GM12878 (cell line): ENCODE measurements around the gene ADD2. TPM values are rescaled to one million over a fixed set of nuclear protein-coding genes. Genes with fewer than 3 reads are reported as not detected.

Experiments used
- ATAC-seq: fragments of 200-7000 bp; cut with Tn5 transposase; 3 replicates; pipeline ENCODE4 v1.9.1; 2020; ENCODE audit warnings: mild to moderate bottlenecking, moderate library complexity
- BruUV-seq: library from RNA; stranded (reverse); fragments of 400-500 nt; replicated peaks from 2 replicates; lab custom pipeline; 2021; lab: Mats Ljungman, UMichigan
- CTCF ChIA-PET: fragments of 300-600 bp; sonication (Branson Sonifier 250); formaldehyde crosslinking; extraction: SDS; loops from one replicate; lab custom pipeline; 2021; ENCODE audit warnings: inconsistent platforms; lab: Yijun Ruan, JAX
- POLR2A ChIA-PET: fragments of 350-600 bp; formaldehyde crosslinking; extraction: SDS; loops from one replicate; lab custom pipeline; 2021; ENCODE audit warnings: inconsistent platforms; lab: Charles Lee
- RAD21 ChIA-PET: fragments of 300-600 bp; sonication (Branson Sonifier 250); formaldehyde crosslinking; loops from one replicate; lab custom pipeline; 2023; ENCODE audit warnings: antibody characterized with exemption; ENCODE audit not compliant: unreplicated experiment; lab: Charles Lee
- SMC1A ChIA-PET: fragments of 300-600 bp; sonication (Branson Sonifier 250); formaldehyde crosslinking; loops from one replicate; lab custom pipeline; 2023; ENCODE audit not compliant: unreplicated experiment, uncharacterized antibody; lab: Charles Lee
- DNase-seq: peaks from one replicate; pipeline ENCODE4 v3.0.0-alpha.2; 2011; ENCODE audit warnings: low read depth, low spot score
- FAIRE-seq: peaks from 3 replicates; lab custom pipeline; 2011; peaks lifted over from hg19 to GRCh38; lab: Jason Lieb, UNC
- H2AFZ ChIP-seq: 2 replicates; pipeline ENCODE4 v1.6.0; 2011; ENCODE audit warnings: low read depth, low read length, control low read depth; ENCODE audit not compliant: control insufficient read depth
- H3K27ac ChIP-seq: 2 replicates; pipeline ENCODE4 v1.5.1; 2011; ENCODE audit warnings: control low read depth; ENCODE audit not compliant: control insufficient read depth, insufficient read depth
- H3K27me3 ChIP-seq, 2 experiments: replicated peaks in 1 of 2; 2 replicates each; pipeline versions ENCODE4 v1.6.0 to v1.6.1; 2011; ENCODE audit warnings: low read length in 1 of 2; ENCODE audit not compliant: control insufficient read depth in 2 of 2, insufficient read depth in 2 of 2
- H3K36me3 ChIP-seq, 2 experiments: 2 replicates each; pipeline ENCODE4 v1.5.1; 2011; ENCODE audit warnings: low read length in 1 of 2; ENCODE audit not compliant: control insufficient read depth in 2 of 2, insufficient read depth in 2 of 2
- H3K4me1 ChIP-seq: 2 replicates; pipeline ENCODE4 v1.6.1; 2011; ENCODE audit warnings: mild to moderate bottlenecking, low read length, moderate library complexity, mixed read lengths; ENCODE audit not compliant: control insufficient read depth, insufficient read depth
- H3K4me2 ChIP-seq: 2 replicates; pipeline ENCODE4 v1.6.0; 2011; ENCODE audit warnings: control low read depth; ENCODE audit not compliant: control insufficient read depth, insufficient read depth
- H3K4me3 ChIP-seq: fragments of 200-600 bp; sonication (generic); 2 replicates; pipeline ENCODE4 v1.5.1; 2016
- H3K79me2 ChIP-seq: 2 replicates; pipeline ENCODE4 v1.6.0; 2011; ENCODE audit warnings: low read length; ENCODE audit not compliant: control insufficient read depth, insufficient read depth
- H3K9ac ChIP-seq: 2 replicates; pipeline ENCODE4 v1.8.0; 2011; ENCODE audit warnings: low read length, control low read depth, mixed read lengths; ENCODE audit not compliant: control insufficient read depth, insufficient read depth
- H3K9me3 ChIP-seq: replicated peaks from 3 replicates; pipeline ENCODE4 v1.5.1; 2011; ENCODE audit warnings: mild to moderate bottlenecking, low read length; ENCODE audit not compliant: control insufficient read depth, insufficient read depth
- H4K20me1 ChIP-seq: 2 replicates; pipeline ENCODE4 v1.6.0; 2011; ENCODE audit not compliant: control insufficient read depth, insufficient read depth
- ATF3 ChIP-seq: IDR thresholded peaks from 2 replicates; pipeline ENCODE4 v1.6.1; 2011; ENCODE audit warnings: low read depth, mild to moderate bottlenecking, low read length, moderate library complexity, borderline replicate concordance; ENCODE audit errors: extremely low read depth
- CBX5 ChIP-seq: sonication (generic); IDR thresholded peaks from 2 replicates; pipeline ENCODE4 v1.6.1; 2016; ENCODE audit warnings: low read depth, moderate library complexity, mild to moderate bottlenecking, inconsistent platforms
- CHD1 ChIP-seq: IDR thresholded peaks from 2 replicates; pipeline ENCODE4 v1.6.1; 2012; ENCODE audit warnings: low read depth, low read length, improper control_type of control experiment
- CHD2 ChIP-seq: IDR thresholded peaks from 2 replicates; pipeline ENCODE4 v1.6.1; 2011; ENCODE audit warnings: low read depth, low read length, improper control_type of control experiment, borderline replicate concordance
- IRF4 ChIP-seq: IDR thresholded peaks from 2 replicates; pipeline ENCODE4 v1.6.1; 2011; ENCODE audit warnings: low read depth, low read length
- MEF2A ChIP-seq: IDR thresholded peaks from 2 replicates; pipeline ENCODE4 v1.6.1; 2011; ENCODE audit warnings: low read depth, mild to moderate bottlenecking, low read length, moderate library complexity; ENCODE audit not compliant: insufficient read depth
- MTA3 ChIP-seq: IDR thresholded peaks from 2 replicates; pipeline ENCODE4 v1.6.1; 2012; ENCODE audit warnings: low read length, inconsistent platforms, borderline replicate concordance
- PML ChIP-seq: IDR thresholded peaks from 2 replicates; pipeline ENCODE4 v1.6.1; 2012; ENCODE audit warnings: low read length, inconsistent platforms
- RAD51 ChIP-seq: fragments of 450-650 bp; IDR thresholded peaks from 2 replicates; pipeline ENCODE4 v1.6.1; 2016; ENCODE audit warnings: moderate library complexity, mild to moderate bottlenecking, inconsistent platforms
- RB1 ChIP-seq: fragments of 450-650 bp; formaldehyde crosslinking; IDR thresholded peaks from 2 replicates; pipeline ENCODE4 v1.6.1; 2017; ENCODE audit warnings: mild to moderate bottlenecking, borderline replicate concordance
- RUNX3 ChIP-seq: IDR thresholded peaks from 2 replicates; pipeline ENCODE4 v1.6.1; 2012; ENCODE audit warnings: low read length, inconsistent platforms
- TCF12 ChIP-seq: IDR thresholded peaks from 2 replicates; pipeline ENCODE4 v1.6.1; 2011; ENCODE audit warnings: low read depth, mild to moderate bottlenecking, low read length
- WGBS: methylation state at CpG from one replicate; pipeline ENCODE4 v1.1.6; 2016; ENCODE audit warnings: low lambda C conversion rate; ENCODE audit not compliant: insufficient replicate concordance, insufficient coverage; ENCODE audit errors: missing lambda C conversion rate; 5-methylcytosine and 5-hydroxymethylcytosine counted together
- in situ Hi-C: fragments of 300-500 bp; cut with MboI; formaldehyde crosslinking; loops from 9 replicates; pipeline ENCODE4 v1.14.3; 2018; ENCODE audit warnings: mixed read lengths
- intact Hi-C: fragments of 100-400 bp; cut with micrococcal nuclease; formaldehyde crosslinking; loops from one replicate; pipeline ENCODE4 v1.14.2; 2022; ENCODE audit not compliant: unreplicated experiment
- polyA plus RNA-seq, 11 experiments: library from polyadenylated mRNA; depleted of rRNA in 4 of 11; unstranded in 6 of 11; stranded (reverse) in 5 of 11; fragments of >200 nt; fragmentation: Nextera tagmentation in 4 of 11; fragmentation: Illumina TruSeq in 1 of 11; extraction: Ambion mirVana in 4 of 11; extraction: Trizol in 1 of 11; gene quantifications; 1 replicate in 1 of 11; 2 replicates in 10 of 11; pipeline versions ENCODE4 v1.2.1 to v1.2.3, GENCODE V29; 2011 to 2016; ENCODE audit warnings: inconsistent platforms in 2 of 11, missing spikeins in 2 of 11, low read depth in 1 of 11
- total RNA-seq, 4 experiments: library from RNA; depleted of rRNA in 3 of 4; stranded (reverse); fragments of >200 nt in 3 of 4; fragmentation: Illumina TruSeq in 1 of 4; extraction: Trizol in 1 of 4; gene quantifications; 2 replicates each; pipeline versions ENCODE4 v1.2.1 to v1.2.3, GENCODE V29; 2013 to 2021
- TF ChIP-seq, protein P1 (sequence below): IDR thresholded peaks from 2 replicates; pipeline ENCODE4 v1.6.1; 2012; ENCODE audit warnings: improper control_type of control experiment, low read depth, low read length; ENCODE audit not compliant: insufficient replicate concordance
- TF ChIP-seq, protein P2 (sequence below): IDR thresholded peaks from 2 replicates; pipeline ENCODE4 v1.6.1; 2011; ENCODE audit warnings: borderline replicate concordance, low read depth, mild to moderate bottlenecking, moderate library complexity, mixed read lengths, low read length; ENCODE audit not compliant: insufficient read depth; ENCODE audit errors: extremely low read length
- TF ChIP-seq, protein P3 (sequence below): IDR thresholded peaks from 2 replicates; pipeline ENCODE4 v1.6.1; 2012; ENCODE audit warnings: low read depth, low read length, improper control_type of control experiment

The ADD2 gene
- total and polyA plus RNA-seq, 10 of the 15 experiments (the other 5 are each of a cell fraction or from before 2014, with no cell fraction given), result 0.05 to 0.13 (median 0.08) TPM; not detected in 7

DNA sequence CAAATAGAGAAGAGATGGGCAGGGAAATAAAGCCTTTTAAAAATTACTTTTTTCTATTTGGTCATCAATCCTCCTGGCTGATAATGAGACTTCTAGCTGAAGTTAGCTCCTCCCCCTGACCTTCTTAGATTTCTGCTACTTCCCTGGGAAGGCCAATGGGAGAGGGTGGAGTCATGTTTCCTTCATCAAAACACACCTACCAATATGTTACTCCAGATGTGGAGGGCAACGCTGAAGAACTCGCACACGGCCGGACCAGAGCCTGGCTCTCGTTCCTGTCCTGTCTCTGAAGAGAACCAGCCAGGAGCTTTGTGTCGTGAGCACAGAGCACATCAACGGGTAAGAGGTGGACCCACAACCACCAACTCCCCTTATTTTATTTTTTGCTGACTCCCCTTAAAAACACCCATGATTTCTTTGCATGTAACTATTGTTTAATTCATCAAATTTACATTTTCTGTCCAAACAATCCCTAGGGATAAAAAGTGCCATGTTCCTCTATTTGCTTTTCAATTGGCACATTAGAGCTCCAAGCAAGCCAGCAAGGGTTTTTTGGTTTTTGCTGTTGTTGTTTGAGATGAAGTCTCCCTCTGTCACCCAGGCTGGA, 94.9 kb downstream of the ADD2 start:
- Histone ChIP-seq H3K27me3 (no peaks in the 10 kb centered on the region; a peak in 3 of 4 replicates), H3K9ac (no peak overlapping the region), H3K4me2 (no peak overlapping the region), H3K36me3 (no peaks in the 10 kb centered on the region), H3K9me3 (no peaks in the 10 kb centered on the region), H3K4me1 (no peaks in the 10 kb centered on the region), H3K79me2 (no peaks in the 10 kb centered on the region), H3K4me3 (no peak overlapping the region), H4K20me1 (no peaks in the 10 kb centered on the region), H2AFZ (no peak overlapping the region), H3K27ac (no peak overlapping the region)
- WGBS, result 51% methylated on average over 7 of the region's 7 CpGs
- FAIRE-seq, result no peak
- ATAC-seq, result no peak
- intact Hi-C loops (no loop called here), in situ Hi-C loops (no loop called here)
- DNase-seq, result no peak
- BruUV-seq, result no TSS peak
- SMC1A ChIA-PET, result interaction anchor here (1.1 kb wide), 1 partner anchor 348 kb away, joined by 3 read pairs; no protein-coding TSS in a partner anchor
- RAD21 ChIA-PET, result no interaction called here
- CTCF ChIA-PET, result no interaction called here
- POLR2A ChIA-PET, result no interaction called here
- no peak for TF ChIP-seq CHD2
- no peak for TF ChIP-seq RAD51
- no peak for TF ChIP-seq CHD1
- TF ChIP-seq MTA3, result no peak
- TF ChIP-seq, protein P1, sequence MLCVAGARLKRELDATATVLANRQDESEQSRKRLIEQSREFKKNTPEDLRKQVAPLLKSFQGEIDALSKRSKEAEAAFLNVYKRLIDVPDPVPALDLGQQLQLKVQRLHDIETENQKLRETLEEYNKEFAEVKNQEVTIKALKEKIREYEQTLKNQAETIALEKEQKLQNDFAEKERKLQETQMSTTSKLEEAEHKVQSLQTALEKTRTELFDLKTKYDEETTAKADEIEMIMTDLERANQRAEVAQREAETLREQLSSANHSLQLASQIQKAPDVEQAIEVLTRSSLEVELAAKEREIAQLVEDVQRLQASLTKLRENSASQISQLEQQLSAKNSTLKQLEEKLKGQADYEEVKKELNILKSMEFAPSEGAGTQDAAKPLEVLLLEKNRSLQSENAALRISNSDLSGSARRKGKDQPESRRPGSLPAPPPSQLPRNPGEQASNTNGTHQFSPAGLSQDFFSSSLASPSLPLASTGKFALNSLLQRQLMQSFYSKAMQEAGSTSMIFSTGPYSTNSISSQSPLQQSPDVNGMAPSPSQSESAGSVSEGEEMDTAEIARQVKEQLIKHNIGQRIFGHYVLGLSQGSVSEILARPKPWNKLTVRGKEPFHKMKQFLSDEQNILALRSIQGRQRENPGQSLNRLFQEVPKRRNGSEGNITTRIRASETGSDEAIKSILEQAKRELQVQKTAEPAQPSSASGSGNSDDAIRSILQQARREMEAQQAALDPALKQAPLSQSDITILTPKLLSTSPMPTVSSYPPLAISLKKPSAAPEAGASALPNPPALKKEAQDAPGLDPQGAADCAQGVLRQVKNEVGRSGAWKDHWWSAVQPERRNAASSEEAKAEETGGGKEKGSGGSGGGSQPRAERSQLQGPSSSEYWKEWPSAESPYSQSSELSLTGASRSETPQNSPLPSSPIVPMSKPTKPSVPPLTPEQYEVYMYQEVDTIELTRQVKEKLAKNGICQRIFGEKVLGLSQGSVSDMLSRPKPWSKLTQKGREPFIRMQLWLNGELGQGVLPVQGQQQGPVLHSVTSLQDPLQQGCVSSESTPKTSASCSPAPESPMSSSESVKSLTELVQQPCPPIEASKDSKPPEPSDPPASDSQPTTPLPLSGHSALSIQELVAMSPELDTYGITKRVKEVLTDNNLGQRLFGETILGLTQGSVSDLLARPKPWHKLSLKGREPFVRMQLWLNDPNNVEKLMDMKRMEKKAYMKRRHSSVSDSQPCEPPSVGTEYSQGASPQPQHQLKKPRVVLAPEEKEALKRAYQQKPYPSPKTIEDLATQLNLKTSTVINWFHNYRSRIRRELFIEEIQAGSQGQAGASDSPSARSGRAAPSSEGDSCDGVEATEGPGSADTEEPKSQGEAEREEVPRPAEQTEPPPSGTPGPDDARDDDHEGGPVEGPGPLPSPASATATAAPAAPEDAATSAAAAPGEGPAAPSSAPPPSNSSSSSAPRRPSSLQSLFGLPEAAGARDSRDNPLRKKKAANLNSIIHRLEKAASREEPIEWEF, result no peak
- TF ChIP-seq, protein P2, sequence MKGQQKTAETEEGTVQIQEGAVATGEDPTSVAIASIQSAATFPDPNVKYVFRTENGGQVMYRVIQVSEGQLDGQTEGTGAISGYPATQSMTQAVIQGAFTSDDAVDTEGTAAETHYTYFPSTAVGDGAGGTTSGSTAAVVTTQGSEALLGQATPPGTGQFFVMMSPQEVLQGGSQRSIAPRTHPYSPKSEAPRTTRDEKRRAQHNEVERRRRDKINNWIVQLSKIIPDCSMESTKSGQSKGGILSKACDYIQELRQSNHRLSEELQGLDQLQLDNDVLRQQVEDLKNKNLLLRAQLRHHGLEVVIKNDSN, result no peak
- TF ChIP-seq ATF3, result no peak
- TF ChIP-seq PML, result no peak
- TF ChIP-seq RB1, result no peak
- TF ChIP-seq RUNX3, result no peak
- TF ChIP-seq MEF2A, result no peak
- no peak for TF ChIP-seq IRF4
- TF ChIP-seq TCF12, result no peak
- no peak for TF ChIP-seq CBX5
- TF ChIP-seq, protein P3, sequence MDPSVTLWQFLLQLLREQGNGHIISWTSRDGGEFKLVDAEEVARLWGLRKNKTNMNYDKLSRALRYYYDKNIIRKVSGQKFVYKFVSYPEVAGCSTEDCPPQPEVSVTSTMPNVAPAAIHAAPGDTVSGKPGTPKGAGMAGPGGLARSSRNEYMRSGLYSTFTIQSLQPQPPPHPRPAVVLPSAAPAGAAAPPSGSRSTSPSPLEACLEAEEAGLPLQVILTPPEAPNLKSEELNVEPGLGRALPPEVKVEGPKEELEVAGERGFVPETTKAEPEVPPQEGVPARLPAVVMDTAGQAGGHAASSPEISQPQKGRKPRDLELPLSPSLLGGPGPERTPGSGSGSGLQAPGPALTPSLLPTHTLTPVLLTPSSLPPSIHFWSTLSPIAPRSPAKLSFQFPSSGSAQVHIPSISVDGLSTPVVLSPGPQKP, result no peak
